ENCODE results near the gene EHMT1. TPM values are rescaled to one million over a fixed set of nuclear protein-coding genes. Genes with fewer than 3 reads are reported as not detected.

The EHMT1 gene
- polyA plus RNA-seq, 2 of the 4 experiments (the other 2 are of a cell fraction), result 41.3 to 48.0 TPM

DNA sequence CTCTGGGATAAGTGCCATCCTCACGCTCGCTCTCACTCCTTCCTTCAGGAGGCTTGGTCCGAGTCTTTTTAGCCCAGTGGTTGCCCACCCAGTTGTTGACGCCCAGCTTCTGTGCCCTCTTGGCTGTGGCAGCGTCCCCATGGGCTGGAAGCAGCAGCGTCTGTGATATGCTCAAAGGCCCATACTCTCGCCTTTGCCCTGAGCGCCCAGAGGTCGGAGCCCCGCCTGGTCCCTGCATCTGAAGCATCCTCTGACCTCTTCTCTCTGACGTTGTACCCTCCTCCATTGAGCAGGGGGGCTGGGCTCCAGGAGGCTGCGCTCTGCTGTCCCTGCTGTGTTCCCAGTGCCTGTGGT lies 180.8 kb downstream of the EHMT1 start (continued):
- TF ChIP-seq NFE2L2 (conservative IDR thresholded peaks at IDR 0.05; ENCODE audit: low read length) (no peak), MAZ (IDR thresholded peaks at IDR 0.05; ENCODE audit: borderline replicate concordance, low read depth, low read length) (no peak), RNF2 (IDR thresholded peaks at IDR 0.05; ENCODE audit: borderline replicate concordance, low read depth) (no peak), HOXA7 (CRISPR knock-in tag; IDR thresholded peaks at IDR 0.05) (no peak), PHF8 (IDR thresholded peaks at IDR 0.05; ENCODE audit: borderline replicate concordance, low read depth) (no peak), GATA3 (IDR thresholded peaks at IDR 0.05; ENCODE audit: borderline replicate concordance) (no peak), ZFP36 (IDR thresholded peaks at IDR 0.05; ENCODE audit: borderline replicate concordance, partially characterized antibody) (no peak), JUN (IDR thresholded peaks at IDR 0.05) (no peak)
- TF ChIP-seq, protein P1, sequence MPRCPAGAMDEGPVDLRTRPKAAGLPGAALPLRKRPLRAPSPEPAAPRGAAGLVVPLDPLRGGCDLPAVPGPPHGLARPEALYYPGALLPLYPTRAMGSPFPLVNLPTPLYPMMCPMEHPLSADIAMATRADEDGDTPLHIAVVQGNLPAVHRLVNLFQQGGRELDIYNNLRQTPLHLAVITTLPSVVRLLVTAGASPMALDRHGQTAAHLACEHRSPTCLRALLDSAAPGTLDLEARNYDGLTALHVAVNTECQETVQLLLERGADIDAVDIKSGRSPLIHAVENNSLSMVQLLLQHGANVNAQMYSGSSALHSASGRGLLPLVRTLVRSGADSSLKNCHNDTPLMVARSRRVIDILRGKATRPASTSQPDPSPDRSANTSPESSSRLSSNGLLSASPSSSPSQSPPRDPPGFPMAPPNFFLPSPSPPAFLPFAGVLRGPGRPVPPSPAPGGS (IDR thresholded peaks at IDR 0.05), result no peak

DNA sequence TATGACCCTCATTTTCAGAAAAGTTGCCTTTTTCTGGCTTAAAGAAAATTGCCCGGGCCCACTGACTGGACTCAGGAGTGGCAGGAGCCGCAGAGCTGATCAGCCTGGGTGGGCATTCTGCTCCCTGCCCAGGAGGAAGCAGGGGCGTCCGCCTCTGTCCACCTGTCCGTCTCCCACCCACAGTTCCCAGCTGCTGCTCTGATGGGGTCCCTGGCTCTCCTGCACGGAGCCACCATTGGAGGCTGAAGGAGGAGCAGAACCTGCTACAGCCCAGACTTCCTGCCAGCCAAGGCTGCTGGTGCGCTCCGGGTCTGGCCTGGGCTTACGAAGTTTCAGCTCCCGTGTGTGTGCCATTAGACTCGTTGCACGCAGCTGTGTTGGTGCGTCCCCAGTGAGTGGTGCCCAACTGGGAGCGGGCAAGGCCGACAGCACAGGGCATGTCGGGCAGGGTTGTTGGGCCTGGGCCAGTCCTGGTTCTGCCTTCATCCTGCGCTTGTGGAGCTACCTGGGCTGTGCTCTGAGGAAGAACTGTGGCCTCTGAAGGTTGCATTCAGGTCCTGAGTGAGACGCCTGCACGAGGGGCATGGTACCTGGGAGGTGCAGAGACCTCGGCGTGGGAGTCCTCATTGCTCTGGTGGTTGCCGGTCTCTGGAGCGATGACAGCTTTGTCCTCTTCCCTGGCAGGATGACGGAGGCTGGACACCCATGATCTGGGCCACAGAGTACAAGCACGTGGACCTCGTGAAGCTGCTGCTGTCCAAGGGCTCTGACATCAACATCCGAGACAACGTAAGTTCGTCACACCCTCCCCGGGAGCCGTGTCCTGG lies 181.6 kb downstream of the EHMT1 start:
- Histone ChIP-seq H3K9me3 (no peaks in the 10 kb centered on the region), H3K4me1 (no peaks in the 10 kb centered on the region), H3K27ac (no peak overlapping the region), H3K4me3 (no peak overlapping the region), H3K4me2 (no peak overlapping the region)
- ChIA-PET POLR2A (no interaction called here), CTCF (interaction anchor here (0.8 to 1.4 kb wide), 2 partner anchors 11 to 60 kb away, joined by 3 to 5 read pairs; no protein-coding TSS in a partner anchor)
- ATAC-seq (no peak; a peak in 1 of 6 replicates), DNase-seq (ENCODE audit: low read depth in 1 of 2, low spot score in 1 of 2) (no peak), FAIRE-seq (no peak)
- no peak for TF ChIP-seq HEYL (CRISPR knock-in tag; IDR thresholded peaks at IDR 0.05)
- TF ChIP-seq GATA3 (IDR thresholded peaks at IDR 0.05; ENCODE audit: borderline replicate concordance), result no peak
- no peak for TF ChIP-seq RCOR1 (IDR thresholded peaks at IDR 0.05; ENCODE audit: low read depth, low read length)
- TF ChIP-seq NPAS2 (CRISPR knock-in tag; IDR thresholded peaks at IDR 0.05; ENCODE audit: borderline replicate concordance), result no peak
- TF ChIP-seq, protein P1 (IDR thresholded peaks at IDR 0.05), result no peak
- no peak for TF ChIP-seq KDM5A (IDR thresholded peaks at IDR 0.05)
- TF ChIP-seq, protein P2, sequence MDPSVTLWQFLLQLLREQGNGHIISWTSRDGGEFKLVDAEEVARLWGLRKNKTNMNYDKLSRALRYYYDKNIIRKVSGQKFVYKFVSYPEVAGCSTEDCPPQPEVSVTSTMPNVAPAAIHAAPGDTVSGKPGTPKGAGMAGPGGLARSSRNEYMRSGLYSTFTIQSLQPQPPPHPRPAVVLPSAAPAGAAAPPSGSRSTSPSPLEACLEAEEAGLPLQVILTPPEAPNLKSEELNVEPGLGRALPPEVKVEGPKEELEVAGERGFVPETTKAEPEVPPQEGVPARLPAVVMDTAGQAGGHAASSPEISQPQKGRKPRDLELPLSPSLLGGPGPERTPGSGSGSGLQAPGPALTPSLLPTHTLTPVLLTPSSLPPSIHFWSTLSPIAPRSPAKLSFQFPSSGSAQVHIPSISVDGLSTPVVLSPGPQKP (IDR thresholded peaks at IDR 0.05; ENCODE audit: low read depth, low read length), result no peak
- TF ChIP-seq, protein P3, sequence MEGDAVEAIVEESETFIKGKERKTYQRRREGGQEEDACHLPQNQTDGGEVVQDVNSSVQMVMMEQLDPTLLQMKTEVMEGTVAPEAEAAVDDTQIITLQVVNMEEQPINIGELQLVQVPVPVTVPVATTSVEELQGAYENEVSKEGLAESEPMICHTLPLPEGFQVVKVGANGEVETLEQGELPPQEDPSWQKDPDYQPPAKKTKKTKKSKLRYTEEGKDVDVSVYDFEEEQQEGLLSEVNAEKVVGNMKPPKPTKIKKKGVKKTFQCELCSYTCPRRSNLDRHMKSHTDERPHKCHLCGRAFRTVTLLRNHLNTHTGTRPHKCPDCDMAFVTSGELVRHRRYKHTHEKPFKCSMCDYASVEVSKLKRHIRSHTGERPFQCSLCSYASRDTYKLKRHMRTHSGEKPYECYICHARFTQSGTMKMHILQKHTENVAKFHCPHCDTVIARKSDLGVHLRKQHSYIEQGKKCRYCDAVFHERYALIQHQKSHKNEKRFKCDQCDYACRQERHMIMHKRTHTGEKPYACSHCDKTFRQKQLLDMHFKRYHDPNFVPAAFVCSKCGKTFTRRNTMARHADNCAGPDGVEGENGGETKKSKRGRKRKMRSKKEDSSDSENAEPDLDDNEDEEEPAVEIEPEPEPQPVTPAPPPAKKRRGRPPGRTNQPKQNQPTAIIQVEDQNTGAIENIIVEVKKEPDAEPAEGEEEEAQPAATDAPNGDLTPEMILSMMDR (IDR thresholded peaks at IDR 0.05), result no peak
- TF ChIP-seq HOXB13 (CRISPR knock-in tag; IDR thresholded peaks at IDR 0.05; ENCODE audit: low read depth), result no peak
- no peak for TF ChIP-seq MAFK (IDR thresholded peaks at IDR 0.05; ENCODE audit: partially characterized antibody)
- TF ChIP-seq, protein P4, sequence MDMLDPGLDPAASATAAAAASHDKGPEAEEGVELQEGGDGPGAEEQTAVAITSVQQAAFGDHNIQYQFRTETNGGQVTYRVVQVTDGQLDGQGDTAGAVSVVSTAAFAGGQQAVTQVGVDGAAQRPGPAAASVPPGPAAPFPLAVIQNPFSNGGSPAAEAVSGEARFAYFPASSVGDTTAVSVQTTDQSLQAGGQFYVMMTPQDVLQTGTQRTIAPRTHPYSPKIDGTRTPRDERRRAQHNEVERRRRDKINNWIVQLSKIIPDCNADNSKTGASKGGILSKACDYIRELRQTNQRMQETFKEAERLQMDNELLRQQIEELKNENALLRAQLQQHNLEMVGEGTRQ (IDR thresholded peaks at IDR 0.05), result no peak
- TF ChIP-seq ESRRA (IDR thresholded peaks at IDR 0.05; ENCODE audit: borderline replicate concordance, low read length), result no peak
- no peak for TF ChIP-seq RFX5 (IDR thresholded peaks at IDR 0.05)
- TF ChIP-seq NFE2L2 (conservative IDR thresholded peaks at IDR 0.05; ENCODE audit: low read length), result no peak
- TF ChIP-seq CHD2 (IDR thresholded peaks at IDR 0.05; ENCODE audit: low read length, partially characterized antibody), result no peak
- 92% methylated on average over 25 of the region's 31 CpGs for WGBS (ENCODE audit: missing lambda C conversion rate)

Measured in A549 (cell line).